HepG2 (cell line): ENCODE results near the gene KMT2A. TPM values are rescaled to one million over a fixed set of nuclear protein-coding genes. Genes with fewer than 3 reads are reported as not detected.
A peak's percentile ranks its signal among the peaks of the same experiment; 100 is the strongest.

Experiments
- ARNTL ChIP-seq: sonication (generic); formaldehyde crosslinking; IDR thresholded peaks from 2 replicates; pipeline ENCODE4 v1.4.0; 2020; ENCODE audit warnings: mild to moderate bottlenecking, missing genetic modification reagents
- BCL6 ChIP-seq: IDR thresholded peaks from 2 replicates; pipeline ENCODE4 v1.6.1; 2016; ENCODE audit warnings: missing genetic modification reagents, missing compliant biosample characterization
- BORCS8-MEF2B ChIP-seq: sonication (generic); formaldehyde crosslinking; IDR thresholded peaks from 2 replicates; pipeline ENCODE4 v1.8.0; 2022; ENCODE audit warnings: mild to moderate bottlenecking, missing genetic modification reagents
- CREM ChIP-seq, 2 experiments: sonication (generic) in 1 of 2; formaldehyde crosslinking in 1 of 2; IDR thresholded peaks; 2 replicates each; pipeline versions ENCODE4 v1.4.0 to v1.6.1; 2016 to 2020; ENCODE audit warnings: antibody characterized with exemption in 1 of 2, mild to moderate bottlenecking in 1 of 2, missing genetic modification reagents in 1 of 2
- HES4 ChIP-seq: sonication (generic); formaldehyde crosslinking; IDR thresholded peaks from 2 replicates; pipeline ENCODE4 v1.9.0; 2021; ENCODE audit warnings: mild to moderate bottlenecking, missing genetic modification reagents, borderline replicate concordance
- HNRNPH1 ChIP-seq: fragments of 200-400 bp; formaldehyde crosslinking; optimal IDR thresholded peaks from 2 replicates; pipeline ENCODE3; 2017; ENCODE audit warnings: mild to moderate bottlenecking, low read depth, low read length
- HNRNPLL ChIP-seq: fragments of 200-400 bp; formaldehyde crosslinking; IDR thresholded peaks from 2 replicates; pipeline ENCODE4 v1.6.1; 2017; ENCODE audit warnings: mild to moderate bottlenecking, low read depth, low read length; ENCODE audit not compliant: poor library complexity, severe bottlenecking
- ISX ChIP-seq: sonication (generic); formaldehyde crosslinking; conservative IDR thresholded peaks from 2 replicates; pipeline ENCODE4 v1.5.0; 2020; ENCODE audit warnings: missing genetic modification reagents
- KDM2A ChIP-seq: sonication (generic); formaldehyde crosslinking; IDR thresholded peaks from 2 replicates; pipeline ENCODE4 v1.4.0; 2020; ENCODE audit warnings: low read depth, missing genetic modification reagents, borderline replicate concordance
- KDM5B ChIP-seq: sonication (generic); formaldehyde crosslinking; IDR thresholded peaks from 2 replicates; pipeline ENCODE4 v1.4.0; 2020; ENCODE audit warnings: missing genetic modification reagents, mild to moderate bottlenecking, borderline replicate concordance
- NFKBIZ ChIP-seq: IDR thresholded peaks from 2 replicates; pipeline ENCODE4 v1.6.1; 2018; ENCODE audit warnings: missing genetic modification reagents, missing compliant biosample characterization
- PHF5A ChIP-seq: IDR thresholded peaks from one replicate; pipeline ENCODE4 v1.6.1; 2018; ENCODE audit warnings: low read depth, missing genetic modification reagents; ENCODE audit not compliant: unreplicated experiment
- POLR2AphosphoS5 ChIP-seq: IDR thresholded peaks from 2 replicates; pipeline ENCODE4 v1.6.1; 2012; ENCODE audit warnings: low read depth, low read length
- REST ChIP-seq, 2 experiments: IDR thresholded peaks; 2 replicates each; pipeline ENCODE4 v1.6.1; 2011 to 2012; ENCODE audit warnings: low read length in 2 of 2, borderline replicate concordance in 1 of 2, low read depth in 1 of 2, mild to moderate bottlenecking in 1 of 2, moderate library complexity in 1 of 2
- SPEN ChIP-seq: sonication (generic); formaldehyde crosslinking; IDR thresholded peaks from 2 replicates; pipeline ENCODE4 v1.5.1; 2020; ENCODE audit warnings: low read depth, mild to moderate bottlenecking, missing genetic modification reagents
- SRF ChIP-seq: IDR thresholded peaks from 2 replicates; pipeline ENCODE4 v1.6.1; 2011; ENCODE audit warnings: mild to moderate bottlenecking, low read depth, low read length, moderate library complexity
- TSC22D2 ChIP-seq: sonication (generic); formaldehyde crosslinking; IDR thresholded peaks from 2 replicates; pipeline ENCODE4 v1.5.1; 2020; ENCODE audit warnings: missing genetic modification reagents, mild to moderate bottlenecking, borderline replicate concordance
- ZBTB39 ChIP-seq: sonication (generic); formaldehyde crosslinking; IDR thresholded peaks from 2 replicates; pipeline ENCODE4 v1.5.0; 2020; ENCODE audit warnings: missing genetic modification reagents
- ZFP62 ChIP-seq: sonication (generic); formaldehyde crosslinking; IDR thresholded peaks from 2 replicates; pipeline ENCODE4 v1.4.0; 2020; ENCODE audit warnings: missing genetic modification reagents
- ZNF205 ChIP-seq: IDR thresholded peaks from 2 replicates; pipeline ENCODE4 v1.6.1; 2018; ENCODE audit warnings: missing biosample characterization, missing genetic modification reagents
- ZNF331 ChIP-seq: sonication (generic); formaldehyde crosslinking; IDR thresholded peaks from 2 replicates; pipeline ENCODE4 v1.4.0; 2020; ENCODE audit warnings: missing genetic modification reagents
- ZNF382 ChIP-seq: sonication (generic); formaldehyde crosslinking; IDR thresholded peaks from 2 replicates; pipeline ENCODE4 v1.5.0; 2020; ENCODE audit warnings: missing genetic modification reagents, mild to moderate bottlenecking, borderline replicate concordance
- ZNF460 ChIP-seq: sonication (generic); formaldehyde crosslinking; IDR thresholded peaks from 2 replicates; pipeline ENCODE4 v1.5.1; 2020; ENCODE audit warnings: missing genetic modification reagents, mild to moderate bottlenecking, borderline replicate concordance
- ZNF776 ChIP-seq: sonication (generic); formaldehyde crosslinking; IDR thresholded peaks from 2 replicates; pipeline ENCODE4 v1.4.0; 2020; ENCODE audit warnings: mild to moderate bottlenecking, missing genetic modification reagents
- polyA plus RNA-seq, 8 experiments: library from polyadenylated mRNA; depleted of rRNA in 3 of 8; stranded (reverse) in 7 of 8; unstranded in 1 of 8; fragments of >200 nt; fragmentation: Illumina TruSeq in 4 of 8; extraction: Trizol in 4 of 8; gene quantifications; 2 replicates each; pipeline versions ENCODE4 v1.2.1 to v1.2.3, GENCODE V29; 2011 to 2016; ENCODE audit warnings: low read depth in 4 of 8, missing spikeins in 1 of 8, mixed read lengths in 1 of 8; ENCODE audit not compliant: insufficient read depth in 1 of 8
- total RNA-seq, 5 experiments: library from RNA; depleted of rRNA; stranded (reverse); fragments of >200 nt; fragmentation: Illumina TruSeq; extraction: Trizol; gene quantifications; 2 replicates each; pipeline ENCODE4 v1.2.3, GENCODE V29; 2016; ENCODE audit warnings: low read depth in 1 of 5

Gene KMT2A
- total and polyA plus RNA-seq, 2 of the 13 experiments (the other 11 are each of a cell fraction or from before 2014, with no cell fraction given): 12.4 to 20.0 TPM

- 0 out of 4 replicates have a peak, but pooled peaks of 1 of the 2 experiments have one; percentile 2 for TF ChIP-seq REST (IDR thresholded peaks at IDR 0.05; ENCODE audit: borderline replicate concordance in 1 of 2, low read depth in 1 of 2, low read length in 2 of 2)
- TF ChIP-seq ZBTB39 (CRISPR knock-in tag): no peak
- TF ChIP-seq ZNF460 (CRISPR knock-in tag): no peak
- no peak for TF ChIP-seq BORCS8-MEF2B (CRISPR knock-in tag)
- peak; percentile 53; the same call in 1 of the 2 replicates for TF ChIP-seq ZNF776
- peak; percentile 65; the same call in 1 of the 2 replicates for TF ChIP-seq KDM2A
- peak; percentile 30 for TF ChIP-seq PHF5A
- TF ChIP-seq ARNTL (CRISPR knock-in tag): no peak; the same call in 1 of the 2 replicates
- no peak for TF ChIP-seq SRF
- TF ChIP-seq BCL6 (CRISPR knock-in tag): no peak
- peak; percentile 38 for TF ChIP-seq HNRNPLL
- TF ChIP-seq HNRNPH1: no peak
- TF ChIP-seq CREM (IDR thresholded peaks at IDR 0.05): peak; percentile 33; the same call in 1 of the 2 replicates
- no peak for TF ChIP-seq CREM (CRISPR knock-in tag; IDR thresholded peaks at IDR 0.05)
- no peak for TF ChIP-seq NFKBIZ (CRISPR knock-in tag)
- TF ChIP-seq KDM5B (CRISPR knock-in tag): peak; percentile 35; the same call in 1 of the 2 replicates
- TF ChIP-seq SPEN: no peak
- TF ChIP-seq POLR2AphosphoS5: peak; percentile 85
- TF ChIP-seq ZNF331: 0 out of 2 replicates have a peak, but pooled peaks have one; percentile 27
- TF ChIP-seq ISX (CRISPR knock-in tag): no peak
- no peak; the same call in 1 of the 2 replicates for TF ChIP-seq ZNF205 (CRISPR knock-in tag)
- no peak for TF ChIP-seq ZNF382
- 0 out of 2 replicates have a peak, but pooled peaks have one; percentile 64 for TF ChIP-seq TSC22D2 (CRISPR knock-in tag)
- TF ChIP-seq HES4: no peak
- no peak for TF ChIP-seq ZFP62 (CRISPR knock-in tag)
Observed at GRCh38 chr11:118572061-118572980, 136.0 kb downstream of the KMT2A start, which contains the start of gene ARCN1 (continued).
